Bronchial epithelial cell (primary cell): ENCODE results near the gene FER1L5. TPM values are rescaled to one million over a fixed set of nuclear protein-coding genes. Genes with fewer than 3 reads are reported as not detected.

Experiments
- DNase-seq: peaks from one replicate; pipeline ENCODE4 v3.0.0-alpha.2; 2010; ENCODE audit warnings: low read depth
- FAIRE-seq: peaks from 2 replicates; lab custom pipeline; 2011; peaks lifted over from hg19 to GRCh38; lab: Jason Lieb, UNC
- H3K27me3 ChIP-seq: 2 replicates; pipeline ENCODE4 v1.5.1; 2011; ENCODE audit warnings: low read length; ENCODE audit not compliant: control insufficient read depth, insufficient read depth
- H3K36me3 ChIP-seq: 2 replicates; pipeline ENCODE4 v1.5.1; 2011; ENCODE audit warnings: low read length; ENCODE audit not compliant: control insufficient read depth, insufficient read depth
- H3K4me3 ChIP-seq: 2 replicates; pipeline ENCODE4 v1.5.1; 2011; ENCODE audit warnings: mild to moderate bottlenecking, low read depth, low read length, control low read depth
- total RNA-seq: library from RNA; depleted of rRNA; stranded (reverse); fragments of >200 nt; gene quantifications from 2 replicates; pipeline ENCODE4 v1.2.1, GENCODE V29; 2014
- TF ChIP-seq, protein P1 (sequence below): IDR thresholded peaks from 2 replicates; pipeline ENCODE4 v1.5.1; 2011; ENCODE audit warnings: mild to moderate bottlenecking, moderate library complexity, low read length, control low read depth, inconsistent platforms; ENCODE audit not compliant: insufficient read depth, severe bottlenecking

FER1L5 gene
- total RNA-seq, 1 donor from 2014 or later: under 0.01 TPM

GRCh38 chr2:96625571-96626552 lies 16.7 kb upstream of the FER1L5 start:
- peaks cover 2% of the 10 kb centered on the region for H3K36me3 ChIP-seq
- no peak for FAIRE-seq
- TF ChIP-seq, protein P1, sequence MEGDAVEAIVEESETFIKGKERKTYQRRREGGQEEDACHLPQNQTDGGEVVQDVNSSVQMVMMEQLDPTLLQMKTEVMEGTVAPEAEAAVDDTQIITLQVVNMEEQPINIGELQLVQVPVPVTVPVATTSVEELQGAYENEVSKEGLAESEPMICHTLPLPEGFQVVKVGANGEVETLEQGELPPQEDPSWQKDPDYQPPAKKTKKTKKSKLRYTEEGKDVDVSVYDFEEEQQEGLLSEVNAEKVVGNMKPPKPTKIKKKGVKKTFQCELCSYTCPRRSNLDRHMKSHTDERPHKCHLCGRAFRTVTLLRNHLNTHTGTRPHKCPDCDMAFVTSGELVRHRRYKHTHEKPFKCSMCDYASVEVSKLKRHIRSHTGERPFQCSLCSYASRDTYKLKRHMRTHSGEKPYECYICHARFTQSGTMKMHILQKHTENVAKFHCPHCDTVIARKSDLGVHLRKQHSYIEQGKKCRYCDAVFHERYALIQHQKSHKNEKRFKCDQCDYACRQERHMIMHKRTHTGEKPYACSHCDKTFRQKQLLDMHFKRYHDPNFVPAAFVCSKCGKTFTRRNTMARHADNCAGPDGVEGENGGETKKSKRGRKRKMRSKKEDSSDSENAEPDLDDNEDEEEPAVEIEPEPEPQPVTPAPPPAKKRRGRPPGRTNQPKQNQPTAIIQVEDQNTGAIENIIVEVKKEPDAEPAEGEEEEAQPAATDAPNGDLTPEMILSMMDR: no peak
- DNase-seq: peak; percentile 5
- no peaks in the 10 kb centered on the region for H3K27me3 ChIP-seq
- no peak overlapping the region for H3K4me3 ChIP-seq

DNA sequence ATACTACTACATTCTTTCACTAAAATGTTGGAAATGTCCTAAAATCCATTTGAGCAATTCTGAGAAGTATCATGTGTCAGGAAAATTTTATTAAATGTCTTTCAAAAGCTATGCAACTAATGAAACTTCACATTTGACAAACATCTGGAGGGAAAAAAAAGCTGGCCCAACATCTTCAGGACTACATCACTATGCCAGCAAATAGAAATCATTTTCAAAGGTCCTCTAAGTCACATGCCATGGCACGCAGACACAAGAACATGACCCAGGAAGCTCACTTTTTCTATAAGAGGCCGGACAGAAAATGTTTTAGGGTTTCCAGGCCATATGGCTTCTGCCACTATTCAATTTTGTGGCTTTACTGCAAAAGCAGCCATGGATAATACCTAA lies 16.0 kb upstream of the FER1L5 start:
- DNase-seq (no peak), FAIRE-seq (no peak)
- TF ChIP-seq, protein P1: no peak
- Histone ChIP-seq H3K27me3 (no peaks in the 10 kb centered on the region), H3K4me3 (no peak overlapping the region), H3K36me3 (peaks cover 2% of the 10 kb centered on the region)

- DNase-seq (peak; percentile 32), FAIRE-seq (no peak)
- H3K36me3 ChIP-seq: peaks cover 4% of the 10 kb centered on the region
- no peak overlapping the region for H3K4me3 ChIP-seq
- no peaks in the 10 kb centered on the region for H3K27me3 ChIP-seq
- TF ChIP-seq, protein P1: no peak
Observed at GRCh38 chr2:96631804-96632435, 10.6 kb upstream of the FER1L5 start.

GRCh38 chr2:96633641-96634040 lies 8.9 kb upstream of the FER1L5 start:
- H3K36me3 ChIP-seq: peaks cover 3% of the 10 kb centered on the region
- DNase-seq (no peak), FAIRE-seq (no peak)
- H3K4me3 ChIP-seq: no peak overlapping the region
- TF ChIP-seq, protein P1: no peak
- no peaks in the 10 kb centered on the region for H3K27me3 ChIP-seq

- DNase-seq (no peak), FAIRE-seq (no peak)
- Histone ChIP-seq H3K4me3 (peak overlapping the region; percentile 51), H3K36me3 (peaks cover 2% of the 10 kb centered on the region), H3K27me3 (no peaks in the 10 kb centered on the region)
- TF ChIP-seq, protein P1: no peak
Observed at GRCh38 chr2:96636551-96637171, 5.9 kb upstream of the FER1L5 start.
